IPS-18c (cell line): ENCODE data around the gene JAKMIP2.
"Not testable (repeated sequence)": the region's sequence is repeated elsewhere in the genome, so short reads cannot be mapped to it uniquely, and the experiment has no call there.

Experiments used
- H3K4me3 ChIP-seq: 2 replicates; pipeline ENCODE4 v1.7.0; 2013; ENCODE audit warnings: low read depth, mild to moderate bottlenecking, low read length, moderate library complexity; ENCODE audit not compliant: insufficient read depth
- H3K9me3 ChIP-seq: one replicate; pipeline ENCODE4 v1.6.1; 2013; ENCODE audit warnings: mild to moderate bottlenecking, low read length, moderate library complexity; ENCODE audit not compliant: control insufficient read depth, insufficient read depth

The JAKMIP2 gene

GRCh38 chr5:147616421-147616820, 166.1 kb downstream of the JAKMIP2 start:
- Histone ChIP-seq H3K4me3 (no peak overlapping the region), H3K9me3 (no peaks in the 10 kb centered on the region)

GRCh38 chr5:147613359-147613758, 169.2 kb downstream of the JAKMIP2 start:
- H3K4me3 ChIP-seq = no peak overlapping the region
- no peaks in the 10 kb centered on the region for H3K9me3 ChIP-seq

- no peak overlapping the region for H3K4me3 ChIP-seq
- no peaks in the 10 kb centered on the region for H3K9me3 ChIP-seq
Observed at GRCh38 chr5:147611483-147611882, 171.0 kb downstream of the JAKMIP2 start.

GRCh38 chr5:147610798-147611197, 171.7 kb downstream of the JAKMIP2 start:
- Histone ChIP-seq H3K4me3 (no peak overlapping the region), H3K9me3 (no peaks in the 10 kb centered on the region)

GRCh38 chr5:147601652-147602051, 180.9 kb downstream of the JAKMIP2 start:
- Histone ChIP-seq H3K4me3 (no peak overlapping the region), H3K9me3 (no peaks in the 10 kb centered on the region)

GRCh38 chr5:147591120-147591519, 191.4 kb downstream of the JAKMIP2 start:
- Histone ChIP-seq H3K4me3 (no peak overlapping the region), H3K9me3 (no peaks in the 10 kb centered on the region)

GRCh38 chr5:147590096-147590495, 192.4 kb downstream of the JAKMIP2 start:
- Histone ChIP-seq H3K4me3 (no peak overlapping the region), H3K9me3 (no peaks in the 10 kb centered on the region)

GRCh38 chr5:147586832-147587231, 195.7 kb downstream of the JAKMIP2 start:
- H3K9me3 ChIP-seq = no peaks in the 10 kb centered on the region
- no peak overlapping the region for H3K4me3 ChIP-seq

- no peak overlapping the region for H3K4me3 ChIP-seq
- H3K9me3 ChIP-seq = no peaks in the 10 kb centered on the region
Observed at GRCh38 chr5:147586221-147586620, 196.3 kb downstream of the JAKMIP2 start.

- not testable (repeated sequence) for H3K9me3 ChIP-seq
Observed at GRCh38 chr5:147582272-147582671, 200.3 kb downstream of the JAKMIP2 start.

GRCh38 chr5:147580418-147580817, 202.1 kb downstream of the JAKMIP2 start:
- H3K9me3 ChIP-seq, H3K4me3 ChIP-seq: not testable (repeated sequence)

More at GRCh38 chr5:147582272-147582671, 200.3 kb downstream of the JAKMIP2 start:
- H3K4me3 ChIP-seq = not testable (repeated sequence)

- Histone ChIP-seq H3K9me3 (no peaks in the 10 kb centered on the region), H3K4me3 (no peak overlapping the region; the same call in 1 of the 2 replicates)
Observed at GRCh38 chr5:147578228-147579024, 204.1 kb downstream of the JAKMIP2 start.

GRCh38 chr5:147576646-147577535, 205.6 kb downstream of the JAKMIP2 start:
- Histone ChIP-seq H3K4me3 (no peak overlapping the region), H3K9me3 (no peaks in the 10 kb centered on the region)

GRCh38 chr5:147575598-147575997, 206.9 kb downstream of the JAKMIP2 start:
- no peak overlapping the region for H3K4me3 ChIP-seq

GRCh38 chr5:147573211-147573610, 209.3 kb downstream of the JAKMIP2 start:
- Histone ChIP-seq H3K4me3 (no peak overlapping the region), H3K9me3 (no peaks in the 10 kb centered on the region)

More at GRCh38 chr5:147575598-147575997, 206.9 kb downstream of the JAKMIP2 start:
- no peaks in the 10 kb centered on the region for H3K9me3 ChIP-seq

- no peaks in the 10 kb centered on the region for H3K9me3 ChIP-seq
- no peak overlapping the region for H3K4me3 ChIP-seq
Observed at GRCh38 chr5:147568710-147569406, 213.7 kb downstream of the JAKMIP2 start.

- no peaks in the 10 kb centered on the region for H3K9me3 ChIP-seq
- H3K4me3 ChIP-seq = no peak overlapping the region
Observed at GRCh38 chr5:147567917-147568598, 214.5 kb downstream of the JAKMIP2 start.
